SW480 (cell line): Measurements from ENCODE around the gene CDX2.
"Not testable (repeated sequence)": the region's sequence is repeated elsewhere in the genome, so short reads cannot be mapped to it uniquely, and the experiment has no call there.

Source experiments
- DNase-seq: peaks from one replicate; pipeline ENCODE4 v3.0.0-alpha.2; 2016; ENCODE audit warnings: low spot score

Gene CDX2, protein sequence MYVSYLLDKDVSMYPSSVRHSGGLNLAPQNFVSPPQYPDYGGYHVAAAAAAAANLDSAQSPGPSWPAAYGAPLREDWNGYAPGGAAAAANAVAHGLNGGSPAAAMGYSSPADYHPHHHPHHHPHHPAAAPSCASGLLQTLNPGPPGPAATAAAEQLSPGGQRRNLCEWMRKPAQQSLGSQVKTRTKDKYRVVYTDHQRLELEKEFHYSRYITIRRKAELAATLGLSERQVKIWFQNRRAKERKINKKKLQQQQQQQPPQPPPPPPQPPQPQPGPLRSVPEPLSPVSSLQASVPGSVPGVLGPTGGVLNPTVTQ

DNA sequence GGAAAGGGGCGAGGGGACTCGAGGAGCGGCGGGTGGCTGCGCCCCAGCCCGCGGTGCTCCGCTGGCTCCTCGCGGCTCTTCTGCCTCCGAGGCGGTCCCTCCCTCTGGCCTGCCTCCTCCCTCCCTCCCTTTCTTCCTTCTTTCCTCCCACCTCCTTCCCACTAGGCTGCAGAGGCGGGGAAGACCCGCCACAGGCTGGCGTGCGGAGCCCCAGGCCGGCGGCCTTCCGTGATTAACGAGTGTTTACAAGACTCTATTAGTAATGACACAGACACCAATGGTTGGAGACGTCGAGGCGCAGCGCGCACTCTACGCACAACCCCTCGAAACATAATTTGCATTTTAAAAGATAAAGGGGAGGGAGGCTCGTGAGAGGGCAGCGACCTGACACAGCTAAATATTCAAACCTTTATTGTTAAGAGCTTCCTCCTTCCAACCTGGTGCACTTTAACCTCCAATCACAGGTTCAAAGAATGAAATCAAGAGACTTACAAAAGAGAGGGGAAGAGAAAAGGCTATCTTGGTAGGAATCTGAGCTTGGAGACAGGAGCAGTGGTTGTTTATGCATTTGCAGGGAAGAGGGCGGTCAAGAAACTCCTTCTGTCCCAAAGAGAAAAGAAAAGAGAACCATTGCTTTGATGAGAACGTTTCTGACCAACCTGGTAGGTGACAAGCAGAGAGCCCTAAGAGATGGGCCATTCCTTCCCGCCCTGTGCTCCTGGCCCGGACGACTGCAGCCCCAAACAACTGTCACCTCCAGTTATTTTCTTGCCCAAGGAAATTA is at the start of gene CDX2:
TSS of gene CDX2 (minus strand) at position 234 of the 784 bp plus-strand sequence. CDS start 309 bp downstream, outside the sequence.
- peak; percentile 78 for DNase-seq

DNA sequence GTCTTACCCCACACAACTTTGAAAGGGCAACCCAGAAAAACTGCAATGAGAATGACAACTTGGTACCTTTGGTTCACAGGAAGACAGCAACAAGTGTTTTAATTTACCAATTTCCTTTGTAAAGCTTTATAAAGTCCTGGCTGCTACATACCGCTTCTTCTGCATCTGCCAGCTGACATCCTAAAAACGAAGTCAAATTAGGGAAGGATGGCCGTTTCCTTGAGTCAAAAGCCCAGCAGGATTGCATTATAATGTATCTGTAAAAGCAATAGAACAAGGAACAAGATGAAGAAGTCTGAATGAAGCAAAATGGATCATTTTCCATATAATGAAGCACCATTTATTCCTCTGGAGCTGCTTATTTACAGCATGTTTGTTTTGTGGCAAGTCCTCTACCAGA is 45.2 kb upstream of the CDX2 start:
- no peak for DNase-seq

DNA sequence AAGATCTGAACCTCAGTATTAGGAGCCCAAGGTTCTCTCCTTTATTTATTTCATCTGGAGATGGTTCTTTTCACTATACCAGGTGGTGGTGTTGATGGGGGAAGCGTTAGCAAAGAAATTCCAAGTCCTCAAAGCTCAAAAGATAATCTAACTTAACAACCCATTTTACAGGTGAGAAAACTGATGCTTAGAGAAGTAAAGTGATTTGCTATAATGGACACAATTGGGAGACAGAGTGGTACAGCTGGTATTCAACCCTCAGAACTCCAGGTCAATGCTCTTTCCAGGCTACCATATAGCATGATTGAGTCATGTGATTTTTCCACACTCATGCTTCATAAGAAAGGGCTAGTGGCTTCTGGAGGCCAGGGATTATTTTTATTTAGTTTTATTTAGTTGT is 44.4 kb upstream of the CDX2 start:
- DNase-seq, result no peak

DNA sequence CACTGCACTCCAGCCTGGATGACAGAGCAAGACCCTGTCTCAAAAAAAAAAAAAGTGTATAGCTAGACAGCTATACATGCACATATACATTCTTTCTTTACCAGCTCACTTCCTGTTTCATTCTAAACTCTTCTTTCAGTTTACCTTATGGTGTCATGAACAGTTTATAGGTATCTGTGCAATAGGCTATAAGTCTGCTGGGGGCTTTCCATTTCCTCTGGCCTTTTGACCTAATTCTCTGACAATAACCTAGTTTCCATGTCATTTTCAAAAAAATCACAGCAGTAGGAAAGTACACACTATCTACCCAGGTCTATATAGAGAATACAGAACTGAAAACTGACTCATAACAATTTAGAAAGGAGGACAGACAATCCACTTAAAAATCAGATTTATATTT is 43.8 kb upstream of the CDX2 start:
- DNase-seq, result peak; percentile 29

DNA sequence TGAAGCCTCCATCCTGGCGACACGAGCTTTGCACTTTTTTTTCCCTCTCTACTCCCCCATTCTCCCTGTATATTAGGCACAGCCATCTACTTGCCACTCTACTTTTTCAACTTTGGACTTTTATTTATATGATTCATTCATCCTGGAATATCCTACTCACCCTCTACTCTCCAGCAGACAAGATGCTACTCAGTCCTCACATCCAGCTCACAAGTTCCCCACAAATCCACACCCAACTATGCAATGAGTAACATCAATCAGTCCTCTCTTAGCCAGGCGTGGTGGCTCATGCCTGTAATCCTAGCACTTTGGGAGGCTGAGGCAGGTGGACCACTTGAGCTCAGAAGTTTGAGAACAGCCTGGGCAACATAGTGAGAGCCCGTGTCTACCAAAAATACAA is 43.3 kb upstream of the CDX2 start:
- no peak for DNase-seq

DNA sequence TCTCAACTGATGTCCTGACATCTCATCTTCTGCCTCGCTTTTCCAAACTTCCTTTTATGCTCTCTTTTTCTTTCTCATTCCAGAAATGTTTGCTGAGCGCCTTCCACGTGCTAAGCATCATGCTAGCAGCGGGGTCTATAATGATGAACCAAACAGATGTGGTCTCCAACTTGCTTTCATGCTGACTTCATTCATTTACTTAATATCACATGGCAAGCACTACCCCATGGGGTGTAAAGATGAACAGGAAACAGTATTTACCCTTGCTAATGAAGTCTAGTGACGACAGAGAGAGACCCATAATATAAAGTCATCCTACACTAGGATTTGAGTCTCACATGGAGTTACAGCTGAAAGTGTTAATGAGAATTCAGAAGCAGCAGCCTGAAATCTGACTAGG is 40.9 kb upstream of the CDX2 start:
- DNase-seq, result no peak

DNA sequence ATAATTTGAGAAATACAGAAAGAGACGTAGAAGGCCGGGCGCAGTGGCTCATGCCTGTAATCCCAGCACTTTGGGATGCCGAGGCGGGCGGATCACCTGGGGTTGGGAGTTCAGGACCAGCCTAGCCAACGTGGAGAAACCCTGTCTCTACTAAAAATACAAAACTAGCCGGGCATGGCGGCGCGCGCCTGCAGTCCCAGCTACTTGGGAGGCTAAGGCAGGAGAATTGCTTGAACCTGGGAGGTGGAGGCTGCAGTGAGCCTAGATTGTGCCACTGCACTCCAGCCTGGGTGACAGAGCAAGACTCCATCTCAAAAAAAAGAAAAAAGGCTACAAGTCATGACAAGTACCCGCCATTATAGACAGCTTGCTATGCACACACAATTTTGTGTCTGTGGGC is 35.9 kb upstream of the CDX2 start:
- not testable (repeated sequence) for DNase-seq

DNA sequence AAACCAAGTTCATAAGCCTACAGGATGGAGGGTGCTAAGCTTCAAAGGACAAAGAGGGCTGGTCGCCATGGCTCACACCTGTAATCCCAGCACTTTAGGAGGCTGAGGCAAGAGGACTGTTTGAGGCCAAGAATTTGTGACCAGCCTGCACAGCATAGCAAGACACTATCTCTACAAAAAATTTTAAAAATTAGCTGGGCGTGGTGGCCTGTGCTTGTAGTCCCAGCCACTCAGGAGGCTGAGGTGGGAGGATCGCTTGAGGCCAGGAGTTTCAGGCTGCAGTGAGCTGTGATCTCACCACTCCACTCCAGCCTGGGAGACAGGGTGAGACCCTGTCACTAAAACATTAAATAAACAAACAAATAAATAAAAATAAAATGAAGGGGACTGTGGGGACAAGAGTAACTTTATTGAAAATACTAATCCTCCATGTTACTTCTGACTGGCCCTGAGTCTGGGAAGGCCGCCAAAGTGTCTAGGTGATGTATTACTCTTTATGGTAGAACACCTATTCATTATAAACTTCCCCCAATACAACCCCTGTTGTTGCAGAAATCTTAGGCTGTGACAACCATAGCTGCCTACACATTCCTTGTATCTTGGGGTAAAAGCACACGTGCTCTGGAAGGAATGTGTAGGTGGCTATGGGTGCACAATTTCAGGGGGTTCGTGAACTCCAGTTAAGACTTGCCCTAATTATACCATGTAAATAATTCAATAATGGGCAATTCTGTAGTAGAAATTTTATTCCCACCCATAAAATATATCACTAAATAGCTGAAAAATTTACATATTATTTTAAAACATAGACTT is 34.0 kb upstream of the CDX2 start:
- DNase-seq, result no peak

DNA sequence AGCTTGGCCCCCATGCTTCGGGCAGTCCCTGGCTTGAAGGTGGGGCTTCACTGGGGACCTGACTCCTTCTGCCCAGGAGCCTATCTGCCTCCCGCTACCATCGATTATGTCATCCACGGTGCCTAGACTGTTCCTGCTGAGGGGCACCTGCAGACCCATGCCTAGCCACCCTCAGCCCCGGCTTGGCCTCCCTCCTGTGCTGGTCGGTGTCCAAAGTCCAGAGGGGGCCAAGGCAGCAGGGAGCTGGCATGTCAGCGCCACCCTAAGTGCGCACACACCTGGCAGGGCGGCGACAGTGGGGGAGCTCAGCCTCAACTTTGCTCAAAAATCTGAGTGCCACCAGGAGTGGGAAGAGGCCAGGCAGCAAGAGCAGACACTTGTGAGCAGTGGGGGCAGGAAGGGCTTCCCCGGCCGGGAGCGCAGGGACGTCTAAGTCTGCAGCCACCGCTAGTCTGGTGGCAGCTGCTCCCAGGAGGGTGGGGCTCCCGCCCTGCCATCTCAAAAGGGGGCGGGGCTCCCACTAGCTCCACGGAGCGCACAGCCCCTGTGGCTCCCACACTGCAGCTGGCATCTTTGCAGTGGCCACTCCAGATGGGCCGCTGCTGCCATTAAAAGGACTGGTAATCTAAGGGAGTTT is 32.8 kb upstream of the CDX2 start:
- no peak for DNase-seq

DNA sequence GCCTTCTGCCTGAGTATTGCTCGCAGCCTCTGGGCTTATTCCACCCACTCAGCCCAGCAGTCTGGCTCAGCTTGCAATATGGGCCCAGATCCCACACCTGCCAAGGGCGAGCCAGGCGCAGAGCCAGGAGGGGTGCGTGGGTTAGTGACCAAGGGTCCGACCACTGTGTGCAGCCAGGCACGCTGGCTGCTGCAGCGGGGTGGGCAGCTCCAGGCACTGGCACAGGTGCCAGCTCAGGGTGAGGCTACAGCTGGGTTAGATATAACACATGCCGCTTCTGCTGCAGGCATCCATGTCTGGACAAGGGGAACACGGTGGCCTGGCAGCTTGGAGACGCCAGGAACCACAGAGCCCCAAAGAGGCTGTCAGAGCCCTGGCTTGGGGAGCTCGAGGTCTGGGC is 31.9 kb upstream of the CDX2 start:
- no peak for DNase-seq

DNA sequence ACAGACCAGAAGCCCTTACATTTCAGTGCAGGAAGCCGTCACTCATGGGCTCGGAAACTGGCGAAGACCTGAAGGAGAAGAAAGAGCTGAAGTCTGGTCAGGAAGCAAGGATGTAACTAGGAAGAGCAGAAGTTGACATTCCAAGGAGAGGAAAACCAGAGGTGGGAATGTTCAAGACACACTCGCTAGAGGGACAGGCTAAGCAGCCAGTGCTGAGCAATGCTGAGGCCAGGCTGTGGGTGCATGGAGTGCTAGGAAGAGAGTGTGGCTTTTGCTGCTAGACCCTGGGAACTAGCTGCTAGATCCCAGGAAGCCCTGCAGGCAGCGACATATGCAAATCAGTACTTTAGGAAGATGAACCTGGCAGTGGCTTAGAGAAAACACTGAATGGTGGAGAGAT is 31.5 kb upstream of the CDX2 start:
- no peak for DNase-seq

DNA sequence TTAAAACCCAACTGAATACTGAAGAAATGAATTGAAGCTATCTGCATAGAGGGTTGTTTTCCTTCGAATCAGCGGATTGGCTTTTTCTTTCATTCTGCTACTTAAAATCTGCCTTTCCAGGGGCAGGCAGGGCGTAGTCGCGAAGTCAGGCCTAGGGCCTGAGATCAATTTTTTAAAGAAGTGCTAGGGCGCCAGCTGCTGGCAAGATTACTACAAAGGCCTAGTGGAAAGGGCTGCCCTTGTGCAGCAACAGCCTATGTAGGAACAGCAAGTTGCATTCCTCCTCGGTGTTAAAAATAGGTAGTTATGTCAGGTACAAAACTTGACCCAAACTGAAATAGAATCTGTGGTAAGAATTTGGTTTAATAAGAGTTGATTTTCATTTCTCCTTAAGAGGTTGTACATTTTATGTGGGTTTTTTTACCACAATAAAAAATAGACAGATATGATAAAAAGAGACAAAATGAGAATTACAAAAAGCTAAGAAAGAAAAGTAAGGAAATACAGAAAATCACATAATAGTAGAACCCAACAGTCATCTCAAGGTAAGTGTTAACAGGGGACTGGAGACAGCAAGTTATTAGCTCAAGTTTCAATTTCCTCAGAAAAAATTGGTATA is 28.9 kb upstream of the CDX2 start:
- DNase-seq, result peak; percentile 66

DNA sequence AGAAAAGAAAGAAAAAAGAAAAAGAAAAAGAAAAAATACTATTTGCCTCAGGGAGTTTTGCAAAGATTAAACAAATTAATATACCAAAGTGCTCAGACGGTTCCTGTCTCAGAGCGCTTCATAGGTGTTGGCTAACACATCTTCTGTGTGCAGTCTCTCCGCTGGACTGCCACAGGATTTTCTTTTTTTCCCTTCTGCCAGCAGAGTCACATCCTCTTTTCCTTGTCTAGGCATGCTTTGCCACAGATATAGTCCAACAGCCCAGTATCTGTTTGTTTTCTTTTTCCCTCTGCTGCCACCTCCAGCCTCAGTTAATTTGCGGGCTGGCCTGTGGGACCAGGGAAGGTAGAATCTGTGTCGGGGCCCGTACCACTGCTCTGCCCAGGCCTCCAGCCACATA is 22.8 kb upstream of the CDX2 start:
- no peak for DNase-seq

DNA sequence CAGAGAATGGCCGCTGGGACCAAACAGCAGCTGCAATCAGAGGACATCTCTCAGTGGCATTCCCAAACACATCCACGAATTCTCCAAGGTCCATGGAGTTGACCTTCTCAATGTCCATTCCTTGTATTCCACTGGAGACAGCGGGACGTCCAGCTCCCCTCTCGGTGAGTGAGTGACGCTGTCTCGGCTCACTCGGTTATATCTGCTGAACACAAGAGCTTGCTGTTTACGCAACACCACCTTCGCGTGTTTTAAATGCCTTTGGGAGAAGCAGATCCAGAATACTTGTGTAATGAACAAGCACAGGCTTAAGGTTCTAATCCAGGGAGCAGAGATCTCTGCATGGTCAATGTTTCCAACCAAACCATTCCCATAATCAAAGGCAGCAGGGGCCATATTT is 19.4 kb upstream of the CDX2 start, which contains the start of gene URAD:
TSS of gene URAD (minus strand) at position 174 of the 400 bp plus-strand sequence. CDS start at position 118, 56 bp downstream.
- no peak for DNase-seq

DNA sequence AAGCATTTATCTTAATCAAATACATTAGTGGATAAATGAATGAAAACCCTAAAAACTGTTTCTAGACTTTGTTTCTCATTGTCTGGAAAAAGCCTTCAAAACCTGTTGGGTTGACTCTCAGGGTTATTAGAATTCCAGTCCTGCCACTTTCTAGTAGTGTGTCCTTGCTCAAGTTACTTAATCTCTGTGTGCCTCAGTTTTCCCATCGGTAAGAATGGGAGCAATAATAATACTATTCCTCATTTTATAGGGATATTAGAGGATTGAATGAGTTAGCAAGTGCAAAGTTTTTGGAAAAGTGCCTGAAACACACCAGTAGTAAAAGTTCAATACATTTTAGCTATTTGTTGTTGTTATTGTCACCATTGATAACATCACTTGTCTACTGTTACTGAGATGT is 16.5 kb upstream of the CDX2 start:
- no peak for DNase-seq

DNA sequence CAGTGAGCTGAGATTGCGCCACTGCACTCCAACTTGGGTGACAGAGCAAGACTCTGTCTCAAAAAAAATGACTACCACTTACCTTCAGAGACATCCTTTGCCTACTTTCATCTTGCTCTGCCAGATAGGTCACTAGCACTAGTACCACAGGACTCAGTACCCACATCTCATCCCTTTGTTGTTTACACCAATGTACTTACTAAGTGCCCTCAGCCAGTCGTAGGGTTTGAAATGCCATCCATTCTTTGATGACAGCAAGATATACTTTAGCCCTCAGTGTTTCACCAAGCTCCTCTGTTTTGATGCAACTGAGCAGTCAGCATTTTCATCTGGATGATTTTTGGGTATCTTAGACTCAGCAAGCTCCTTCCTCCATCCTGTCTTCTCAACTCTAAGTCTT is 13.2 kb upstream of the CDX2 start:
- DNase-seq, result no peak

DNA sequence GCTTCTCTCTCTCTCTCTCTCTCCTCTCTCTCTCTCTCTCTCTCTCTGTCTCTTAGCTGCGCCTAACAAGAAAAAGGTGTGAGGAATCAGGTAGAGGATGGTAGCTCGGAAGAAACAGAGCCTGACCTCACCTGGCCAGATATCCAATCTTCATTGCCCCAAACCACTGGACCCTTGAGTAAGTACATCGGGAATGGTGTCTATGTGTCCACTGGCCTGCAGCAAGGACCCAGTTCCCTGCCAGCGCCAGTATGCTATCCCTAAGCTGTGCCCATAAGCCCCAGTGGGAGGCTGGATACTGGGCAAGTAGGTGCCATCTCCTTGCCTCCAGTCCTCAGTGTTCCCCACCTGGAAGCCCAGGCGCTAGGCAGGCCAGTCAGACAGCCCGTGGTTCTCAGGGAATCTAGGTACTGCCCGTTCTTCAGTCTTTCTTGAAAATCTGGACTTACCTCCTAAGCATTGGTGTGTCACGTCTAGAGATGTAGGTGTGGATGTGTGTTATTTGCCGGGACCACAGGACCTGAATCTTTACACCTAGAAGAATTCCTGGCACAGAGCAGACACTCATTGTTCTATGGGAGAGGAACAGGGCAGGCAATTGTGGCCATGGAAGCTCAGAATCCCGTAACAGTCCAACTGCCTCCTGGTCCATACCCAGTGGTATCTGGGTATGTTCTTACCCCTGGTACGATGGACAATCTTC is 12.0 kb upstream of the CDX2 start:
- DNase-seq, result no peak

DNA sequence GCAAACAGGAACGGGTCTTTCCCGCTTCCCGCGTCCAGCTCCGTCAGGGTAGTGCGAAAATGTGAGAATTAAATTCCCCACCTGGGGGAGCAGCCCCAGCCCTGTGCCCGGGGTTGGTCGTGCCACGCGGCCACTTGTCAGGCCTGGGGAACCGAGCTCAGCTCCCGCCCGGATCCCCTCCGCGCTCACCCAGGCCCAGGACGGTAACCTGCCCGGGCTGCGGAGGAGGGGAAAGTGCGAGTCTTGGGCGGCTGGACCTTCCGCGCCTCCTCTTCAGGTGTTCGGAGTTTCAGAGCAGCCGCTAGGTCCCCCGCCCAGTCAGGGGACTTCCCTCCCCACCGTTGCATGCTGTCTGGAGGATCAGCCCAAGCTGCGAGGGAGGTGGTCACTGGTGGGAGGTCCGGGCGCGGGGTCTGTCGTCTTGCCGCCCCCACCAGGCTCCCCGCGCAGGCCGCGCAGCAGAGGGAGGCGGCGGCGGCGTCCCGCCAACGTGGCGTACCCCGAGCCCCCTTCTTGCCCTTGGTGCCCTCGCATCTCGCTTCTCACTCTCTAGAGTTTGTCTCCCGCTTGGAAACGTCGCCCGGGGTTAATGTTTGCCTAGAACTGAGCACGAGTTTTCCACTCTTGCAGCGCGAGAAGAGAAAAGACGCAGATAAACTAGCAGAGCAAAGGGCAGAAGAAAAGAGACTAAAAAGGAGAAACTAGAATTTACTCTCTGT is 11.3 kb upstream of the CDX2 start:
- no peak for DNase-seq

DNA sequence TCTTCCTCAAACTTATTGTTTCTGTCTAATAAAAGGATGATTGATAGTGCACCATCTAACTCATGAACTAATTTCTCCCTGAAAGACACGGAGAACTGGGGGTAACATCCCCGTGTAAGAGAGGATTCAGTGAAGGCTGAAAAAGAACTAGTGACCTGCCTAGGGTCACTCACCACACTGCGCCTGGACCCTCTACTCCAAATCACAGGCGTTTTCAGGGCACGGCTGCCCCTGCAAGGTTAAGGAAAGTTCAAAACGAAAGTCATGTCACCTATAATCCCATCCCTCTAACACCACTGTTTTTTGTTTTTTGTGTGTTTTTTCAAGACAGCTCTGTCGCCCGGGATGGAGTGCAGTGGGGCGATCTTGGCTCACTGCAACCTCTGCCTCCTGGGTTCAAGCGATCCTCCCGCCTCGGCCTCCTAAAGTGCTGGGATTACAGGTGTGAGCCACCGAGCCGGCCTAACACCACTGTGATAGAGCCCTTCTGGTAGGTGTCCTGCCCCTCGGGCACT is 10.7 kb upstream of the CDX2 start:
- DNase-seq, result no peak

DNA sequence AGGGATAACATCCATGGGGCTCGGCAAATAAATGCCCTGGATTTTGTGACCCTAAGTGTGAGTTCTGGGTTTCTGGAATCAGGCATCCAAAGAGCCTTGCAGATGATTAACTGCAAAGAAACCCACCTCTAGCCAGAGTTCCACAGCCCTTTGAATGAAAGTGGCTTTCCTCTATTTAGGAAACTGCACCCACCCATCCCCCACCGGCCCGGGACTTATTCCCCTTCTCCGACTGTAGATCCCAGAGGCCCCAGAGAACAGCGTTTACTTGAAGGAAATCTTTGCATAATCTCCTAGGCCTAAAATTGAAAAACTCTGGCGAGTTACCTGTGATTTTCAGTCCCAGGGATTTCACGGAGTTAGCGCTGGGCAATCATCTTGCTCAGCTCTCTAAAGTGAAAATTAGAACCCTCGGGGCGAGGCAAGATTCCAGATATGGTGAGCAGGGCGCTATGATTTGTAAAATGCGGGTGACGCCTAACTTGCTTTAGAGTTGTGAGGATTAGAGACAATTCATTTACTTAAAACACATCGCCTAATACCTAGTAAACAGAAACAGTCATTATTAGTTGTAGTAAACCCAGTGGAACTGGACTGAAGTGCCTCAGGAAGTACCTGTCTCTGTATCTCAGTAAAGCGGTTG is 10.0 kb upstream of the CDX2 start:
- DNase-seq, result no peak
